Mesenteric fat pad (tissue), 1 donor: Measurements from ENCODE around the gene ITSN1. TPM values are rescaled to one million over a fixed set of nuclear protein-coding genes. Genes with fewer than 3 reads are reported as not detected.

ENCODE experiments used
- DNase-seq: peaks from one replicate; pipeline ENCODE4 v3.0.0-alpha.2; 2020; ENCODE audit warnings: low spot score
- total RNA-seq: library from RNA; stranded (reverse); fragmentation: NEBNext Ultra II Directional; extraction: Animal tissue kit (Norgen Biotek cat#: 25700); gene quantifications from one replicate; pipeline ENCODE4 v1.2.1, GENCODE V29; 2021
- donor health status: DM: yes; HTN: yes; CAD: no.

Gene ITSN1
- total RNA-seq, 1 donor from 2014 or later: 268 TPM

GRCh38 chr21:33834801-33835500 lies 192.7 kb downstream of the ITSN1 start:
- DNase-seq: no peak

GRCh38 chr21:33835920-33836319 lies 193.6 kb downstream of the ITSN1 start:
- no peak for DNase-seq

- no peak for DNase-seq
These were observed 194.1 kb downstream of the ITSN1 start for GRCh38 chr21:33836408-33836807.

GRCh38 chr21:33839167-33839716 lies 196.9 kb downstream of the ITSN1 start:
- no peak for DNase-seq

- DNase-seq: no peak
These were observed 197.5 kb downstream of the ITSN1 start for GRCh38 chr21:33839806-33840205.

- DNase-seq: no peak
These were observed 198.5 kb downstream of the ITSN1 start for GRCh38 chr21:33840771-33841170.

GRCh38 chr21:33841561-33841960 lies 199.3 kb downstream of the ITSN1 start:
- no peak for DNase-seq

- no peak for DNase-seq
These were observed 200.9 kb downstream of the ITSN1 start for GRCh38 chr21:33843216-33843615.

- no peak for DNase-seq
These were observed 202.0 kb downstream of the ITSN1 start for GRCh38 chr21:33844104-33844889.

- DNase-seq: no peak
These were observed 202.5 kb downstream of the ITSN1 start for GRCh38 chr21:33844890-33845205.

- no peak for DNase-seq
These were observed 203.8 kb downstream of the ITSN1 start for GRCh38 chr21:33846141-33846540.

- no peak for DNase-seq
These were observed 205.4 kb downstream of the ITSN1 start for GRCh38 chr21:33847588-33848248.

GRCh38 chr21:33848249-33848953 lies 206.1 kb downstream of the ITSN1 start:
- DNase-seq: no peak

- no peak for DNase-seq
These were observed 207.5 kb downstream of the ITSN1 start for GRCh38 chr21:33849834-33850233.

GRCh38 chr21:33850401-33850800 lies 208.1 kb downstream of the ITSN1 start:
- no peak for DNase-seq

GRCh38 chr21:33850985-33851384 lies 208.7 kb downstream of the ITSN1 start:
- no peak for DNase-seq

GRCh38 chr21:33852485-33852884 lies 210.2 kb downstream of the ITSN1 start:
- DNase-seq: no peak

GRCh38 chr21:33854604-33855003 lies 212.3 kb downstream of the ITSN1 start:
- DNase-seq: no peak

- DNase-seq: no peak
These were observed 212.9 kb downstream of the ITSN1 start for GRCh38 chr21:33855190-33855589.

- no peak for DNase-seq
These were observed 214.7 kb downstream of the ITSN1 start for GRCh38 chr21:33856893-33857527.
